GM13976 (cell line): ENCODE measurements around the gene ATG16L2.
"Not testable (repeated sequence)": the region's sequence is repeated elsewhere in the genome, so short reads cannot be mapped to it uniquely, and the experiment has no call there.

Experiments
- DNase-seq: peaks from one replicate; pipeline ENCODE4 v3.0.0; 2012; ENCODE audit warnings: low spot score
- CTCF ChIP-seq: IDR thresholded peaks from 2 replicates; pipeline ENCODE4 v1.5.1; 2012; ENCODE audit warnings: borderline replicate concordance, mild to moderate bottlenecking; ENCODE audit not compliant: insufficient read depth; ENCODE audit errors: extremely low read depth, missing control alignments, control extremely low read depth
- in situ Hi-C: fragments of 300-500 bp; cut with MboI; formaldehyde crosslinking; loops from one replicate; pipeline ENCODE4 v1.12.0; 2022; ENCODE audit warnings: low sequenced_read_pairs, mixed read lengths, inconsistent platforms; ENCODE audit not compliant: unreplicated experiment

The ATG16L2 gene

DNA sequence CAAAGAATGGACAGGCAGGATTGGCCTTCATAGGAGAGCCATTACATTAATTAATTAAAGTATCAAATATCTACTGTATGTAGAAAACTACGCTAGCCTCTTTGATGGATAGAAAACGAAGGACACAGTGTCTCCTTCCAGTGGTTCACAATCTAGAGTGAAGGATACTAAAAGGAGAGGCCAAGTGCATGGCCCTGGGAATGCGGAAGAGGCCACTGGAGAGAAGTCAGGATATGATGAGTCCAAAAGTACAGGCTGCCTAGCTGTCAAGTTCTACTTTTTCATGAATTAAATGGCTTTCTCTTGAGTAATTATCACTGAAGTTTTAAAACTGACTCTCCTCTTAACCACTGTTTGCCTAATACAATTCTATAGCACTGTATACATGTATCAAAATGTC lies 41.9 kb downstream of the ATG16L2 start:
- no peak for DNase-seq
- in situ Hi-C loops = no loop called here
- no peak for TF ChIP-seq CTCF

DNA sequence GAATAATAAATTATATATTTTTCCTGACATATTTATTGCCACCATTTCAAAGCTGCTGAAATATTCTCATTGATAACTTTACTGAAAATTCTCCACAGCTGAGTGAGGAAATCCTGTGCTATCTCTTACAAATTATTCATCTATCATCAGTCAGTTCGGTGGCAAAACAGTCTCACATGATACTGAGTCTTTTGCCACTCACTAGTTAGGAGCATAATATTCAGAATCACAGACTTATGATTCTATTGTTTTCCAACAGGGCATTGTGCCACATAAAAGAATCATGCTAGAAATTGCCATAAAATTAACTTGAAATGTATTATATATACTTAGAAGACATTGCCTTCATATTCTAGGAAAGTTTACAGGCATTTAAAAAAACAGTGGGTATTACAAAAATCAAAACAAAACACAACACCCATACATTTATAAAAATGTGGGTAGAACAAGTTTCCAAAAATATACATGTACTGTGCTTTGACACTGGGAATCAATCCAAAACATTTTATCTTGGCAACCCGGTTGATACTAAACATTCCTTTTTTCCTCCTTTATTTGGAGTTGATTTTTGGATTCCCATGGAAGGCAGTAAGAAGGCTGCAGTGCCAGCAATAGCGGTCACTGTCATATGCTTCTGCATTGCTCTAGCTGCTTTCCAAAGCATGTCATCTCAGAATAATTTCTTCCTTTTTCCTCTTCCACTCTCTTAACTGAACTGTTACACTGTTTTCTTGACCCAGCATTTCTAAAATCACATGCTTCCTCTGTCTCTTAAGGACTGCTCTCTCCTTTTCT lies 42.5 kb downstream of the ATG16L2 start:
- no peak for TF ChIP-seq CTCF
- in situ Hi-C loops = no loop called here

DNA sequence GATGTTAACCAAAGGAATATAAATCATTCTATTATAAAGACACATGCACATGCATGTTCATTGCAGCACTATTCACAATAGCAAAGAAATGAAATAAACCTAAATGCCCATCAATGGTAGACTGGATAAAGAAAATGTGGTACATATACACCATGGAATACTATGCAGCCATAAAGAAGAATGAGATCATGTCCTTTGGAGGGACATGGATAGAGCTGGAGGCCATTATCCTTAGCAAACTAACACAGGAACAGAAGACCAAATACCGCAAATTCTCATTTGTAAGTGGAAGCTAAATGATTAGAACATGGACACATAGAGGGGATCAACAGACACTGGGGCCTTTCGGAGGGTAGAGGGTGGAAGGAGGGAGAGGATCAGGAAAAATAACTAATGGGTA lies 44.1 kb downstream of the ATG16L2 start:
- DNase-seq, in situ Hi-C loops: not testable (repeated sequence)

More for the DNA sequence above, 42.5 kb downstream of the ATG16L2 start:
- no peak for DNase-seq

DNA sequence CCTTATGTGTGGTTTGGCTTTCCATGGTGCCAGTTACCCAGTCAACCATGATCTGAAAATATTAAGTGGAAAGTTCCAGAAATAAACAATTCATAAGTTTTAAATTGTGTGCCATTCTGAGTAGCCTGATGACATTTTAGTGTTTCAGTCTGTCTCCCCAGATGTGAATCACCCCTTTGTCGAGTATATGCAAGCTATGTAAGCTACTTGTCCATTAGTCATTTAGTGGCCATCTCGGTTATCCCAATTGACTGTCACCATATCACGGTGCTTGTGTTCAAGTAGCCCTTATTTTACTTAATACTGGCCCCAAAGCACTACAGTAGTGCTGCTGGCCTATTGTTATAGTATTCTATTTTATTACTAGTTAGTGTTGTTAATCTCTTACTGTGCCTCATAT lies 44.9 kb downstream of the ATG16L2 start:
- in situ Hi-C loops = no loop called here
- DNase-seq = no peak
- TF ChIP-seq CTCF = no peak

GRCh38 chr11:72860010-72860409 lies 45.8 kb downstream of the ATG16L2 start:
- no peak for DNase-seq
- in situ Hi-C loops = no loop called here
- TF ChIP-seq CTCF = no peak

DNA sequence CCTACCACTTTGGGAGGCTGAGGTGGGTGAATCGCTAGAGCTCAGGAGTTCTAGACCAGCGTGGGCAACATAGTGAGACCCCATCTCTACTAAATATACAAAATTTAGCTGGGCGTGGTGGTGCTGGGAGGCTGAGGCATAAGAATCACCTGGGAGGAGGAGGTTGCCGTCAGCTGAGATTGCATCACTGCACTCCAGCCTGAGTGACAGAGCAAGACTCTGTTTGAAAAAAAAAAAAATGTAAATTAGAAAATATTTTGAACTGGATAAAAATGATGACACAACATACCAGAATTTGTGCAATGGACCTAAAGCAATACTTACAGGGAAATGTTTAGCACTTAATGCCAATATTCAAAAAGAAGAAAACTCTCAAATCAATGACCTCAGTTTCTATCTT lies 46.4 kb downstream of the ATG16L2 start:
- in situ Hi-C loops = no loop called here
- no peak for DNase-seq
- TF ChIP-seq CTCF = no peak

DNA sequence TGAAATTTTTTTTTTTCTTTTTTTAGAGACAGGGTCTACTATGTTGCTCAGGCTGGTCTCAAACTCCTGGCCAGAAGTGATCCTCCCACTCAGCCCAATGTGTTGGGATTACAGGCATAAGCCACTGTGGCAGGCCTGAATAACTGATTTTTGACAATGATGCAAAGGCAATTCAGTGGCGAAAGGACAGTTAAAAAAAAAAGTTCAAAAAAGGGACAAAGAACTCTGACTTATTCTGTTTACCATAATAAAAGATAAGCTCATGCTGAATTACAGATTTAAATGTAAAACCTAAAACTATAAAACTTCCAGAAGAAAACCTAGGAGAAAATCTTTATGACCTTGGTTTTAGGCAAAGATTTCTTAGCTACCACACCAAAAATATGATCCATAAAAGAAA lies 48.9 kb downstream of the ATG16L2 start:
- no peak for TF ChIP-seq CTCF
- in situ Hi-C loops = no loop called here
- DNase-seq = no peak
